LNCaP clone FGC (cell line): ENCODE data around the gene JAG1.

Experiments
- DNase-seq: peaks from one replicate; pipeline ENCODE4 v3.0.0-alpha.2; 2011; ENCODE audit warnings: low read depth
- H3K4me3 ChIP-seq: 2 replicates; pipeline ENCODE4 v1.5.1; 2011; ENCODE audit warnings: mild to moderate bottlenecking, low read depth, low read length, control low read depth
- CTCF ChIP-seq: IDR thresholded peaks from 2 replicates; pipeline ENCODE4 v1.5.1; 2012; ENCODE audit warnings: mild to moderate bottlenecking; ENCODE audit not compliant: control insufficient read depth, insufficient read depth; ENCODE audit errors: extremely low read depth

Gene JAG1

GRCh38 chr20:10709916-10710315 is 36.1 kb upstream of the JAG1 start:
- no peak for DNase-seq
- no peak for TF ChIP-seq CTCF
- no peak overlapping the region for H3K4me3 ChIP-seq

DNA sequence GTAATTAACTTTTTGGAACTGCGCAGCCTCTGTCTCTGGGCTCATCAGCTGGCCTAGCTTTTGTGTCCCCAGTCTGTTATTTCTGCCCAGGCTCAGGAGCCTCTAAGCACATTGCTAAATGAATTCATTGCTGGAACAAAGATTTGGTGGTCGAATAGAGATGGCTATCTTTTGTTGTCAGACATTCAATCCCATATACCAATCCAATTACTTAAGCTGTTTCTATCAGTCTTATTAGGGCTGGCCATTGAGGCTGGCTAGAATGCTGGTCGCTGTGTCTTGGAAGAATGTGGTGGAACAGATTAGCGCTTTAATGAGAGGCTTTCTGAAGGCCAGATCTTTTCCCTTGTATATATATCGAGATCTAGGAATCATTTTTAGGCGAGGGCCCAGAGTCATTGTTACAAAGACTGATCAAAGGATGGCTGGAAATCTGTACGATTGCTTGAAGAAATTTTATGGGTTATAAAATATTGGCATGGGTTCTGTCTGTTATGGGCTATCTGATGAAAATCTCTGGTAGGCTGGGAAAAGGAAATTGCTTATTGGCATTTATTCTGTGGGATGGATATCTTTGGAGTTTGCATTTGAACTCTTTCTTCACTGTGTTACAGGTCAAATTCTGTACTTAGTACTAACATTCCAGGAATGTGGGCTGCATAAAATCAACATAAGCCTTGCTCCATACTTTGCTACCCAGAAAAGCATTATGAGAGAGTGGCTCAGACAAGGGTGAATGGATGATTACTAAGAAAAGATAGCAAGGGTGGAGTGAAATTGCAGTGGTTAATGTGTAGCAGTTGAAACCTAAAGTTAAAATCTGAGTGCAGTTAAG is 34.8 kb upstream of the JAG1 start:
- DNase-seq: no peak
- H3K4me3 ChIP-seq: no peak overlapping the region
- TF ChIP-seq CTCF: no peak

DNA sequence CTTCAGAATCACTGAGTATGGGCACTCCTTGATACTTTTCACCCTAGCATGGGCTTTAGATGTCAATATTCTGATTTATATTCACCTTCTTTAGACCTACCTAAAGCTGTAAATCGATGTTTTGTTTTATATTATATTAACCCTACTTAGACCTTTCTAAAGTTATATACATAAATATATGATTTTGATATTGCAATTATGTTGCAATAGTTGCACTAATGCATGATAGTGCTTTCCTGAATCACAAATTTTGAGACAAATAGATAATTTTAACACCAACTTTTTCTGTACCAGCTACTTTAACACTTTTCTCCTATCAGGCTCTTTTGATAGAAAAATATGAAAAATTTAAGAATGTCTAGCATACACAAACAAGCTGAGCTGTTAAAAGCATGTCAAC is 34.0 kb upstream of the JAG1 start:
- no peak for TF ChIP-seq CTCF
- no peak for DNase-seq
- H3K4me3 ChIP-seq: no peak overlapping the region

- TF ChIP-seq CTCF: no peak
- H3K4me3 ChIP-seq: no peak overlapping the region
- no peak for DNase-seq
Measured at GRCh38 chr20:10707068-10707467, 33.3 kb upstream of the JAG1 start.

DNA sequence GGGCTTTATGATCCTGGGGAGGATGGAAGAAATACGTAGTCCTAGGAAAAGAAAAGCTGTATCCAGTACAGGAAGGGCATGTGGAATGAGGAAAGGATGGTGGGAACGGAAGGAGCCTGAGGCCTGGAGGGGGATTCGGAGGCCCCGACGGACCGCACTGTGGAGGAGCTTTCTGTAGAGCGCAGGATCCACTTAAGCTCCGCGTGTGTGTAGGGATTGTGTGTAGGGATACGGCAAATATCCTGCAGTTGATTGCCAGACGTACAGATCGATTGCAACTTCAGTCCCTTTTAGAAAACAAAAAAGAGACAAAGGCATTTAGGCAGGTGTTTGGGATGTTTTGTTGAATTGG is 32.6 kb upstream of the JAG1 start:
- DNase-seq: no peak
- no peak for TF ChIP-seq CTCF
- H3K4me3 ChIP-seq: no peak overlapping the region

GRCh38 chr20:10705801-10706459 is 32.1 kb upstream of the JAG1 start:
- no peak for TF ChIP-seq CTCF
- DNase-seq: no peak
- H3K4me3 ChIP-seq: no peak overlapping the region
